A549 (cell line): ENCODE measurements around the gene SNRPD3. TPM values are rescaled to one million over a fixed set of nuclear protein-coding genes. Genes with fewer than 3 reads are reported as not detected.

Source experiments
- ATAC-seq, 2 experiments: fragments of 200-7000 bp in 1 of 2; fragments of >200 bp in 1 of 2; cut with Nextera tagmentation in 1 of 2; cut with Tn5 transposase in 1 of 2; 3 replicates each; pipeline versions ENCODE4 v1.8.0 to v1.9.1; 2018 to 2020; ENCODE audit warnings: mild to moderate bottlenecking in 1 of 2, moderate library complexity in 1 of 2
- CTCF ChIA-PET: fragments of 300-600 bp; sonication (Branson Sonifier 250); formaldehyde crosslinking; extraction: SDS; loops from one replicate; lab custom pipeline; 2021; ENCODE audit warnings: antibody characterized with exemption, inconsistent platforms; lab: Yijun Ruan, JAX
- POLR2A ChIA-PET: fragments of 350-600 bp; formaldehyde crosslinking; extraction: SDS; loops from one replicate; lab custom pipeline; 2021; ENCODE audit warnings: antibody characterized with exemption, inconsistent platforms; lab: Yijun Ruan, JAX
- DNase-seq, 2 experiments: peaks; one replicate each; pipeline versions ENCODE4 v3.0.0 to v3.0.0-alpha.2; 2011 to 2016; ENCODE audit warnings: low read depth in 1 of 2, low spot score in 1 of 2
- FAIRE-seq: peaks from 2 replicates; lab custom pipeline; 2011; peaks lifted over from hg19 to GRCh38; lab: Jason Lieb, UNC
- H3K27ac ChIP-seq, 2 experiments: fragments of >200 bp; sonication (Bioruptor Twin); formaldehyde crosslinking; 3 replicates each; pipeline ENCODE4 v1.5.1; 2016 to 2017
- H3K4me1 ChIP-seq: fragments of >200 bp; sonication (Bioruptor Twin); formaldehyde crosslinking; 3 replicates; pipeline ENCODE4 v1.6.1; 2016
- H3K4me2 ChIP-seq: fragments of >200 bp; sonication (Bioruptor Twin); formaldehyde crosslinking; 3 replicates; pipeline ENCODE4 v1.6.1; 2016
- H3K4me3 ChIP-seq: fragments of >200 bp; sonication (Bioruptor Twin); formaldehyde crosslinking; 3 replicates; pipeline ENCODE4 v1.5.1; 2016
- H3K9me3 ChIP-seq: fragments of >200 bp; sonication (Bioruptor Twin); formaldehyde crosslinking; 3 replicates; pipeline ENCODE4 v1.6.1; 2016
- CHD2 ChIP-seq: fragments of 150-350 bp; IDR thresholded peaks from 2 replicates; pipeline ENCODE4 v1.6.1; 2014; ENCODE audit warnings: low read length; ENCODE audit not compliant: partially characterized antibody
- CHD4 ChIP-seq: fragments of 200-600 bp; sonication (generic); IDR thresholded peaks from 2 replicates; pipeline ENCODE4 v1.6.1; 2016; ENCODE audit warnings: antibody characterized with exemption, mild to moderate bottlenecking, borderline replicate concordance
- NR3C1 ChIP-seq: fragments of >200 bp; sonication (Bioruptor Twin); formaldehyde crosslinking; IDR thresholded peaks from 3 replicates; pipeline ENCODE4 v1.6.1; 2017
- POLR2AphosphoS2 ChIP-seq: conservative IDR thresholded peaks from 2 replicates; pipeline ENCODE4 v1.6.1; 2012; ENCODE audit warnings: low read length, improper control_type of control experiment, inconsistent platforms
- RAD21 ChIP-seq, 2 experiments: fragments of >200 bp in 1 of 2; sonication (Bioruptor Twin) in 1 of 2; formaldehyde crosslinking in 1 of 2; IDR thresholded peaks in 1 of 2; conservative IDR thresholded peaks in 1 of 2; 2 replicates in 1 of 2; 3 replicates in 1 of 2; pipeline ENCODE4 v1.6.1; 2012 to 2018; ENCODE audit warnings: inconsistent platforms in 1 of 2
- RNF2 ChIP-seq: fragments of 200-600 bp; sonication (generic); IDR thresholded peaks from 2 replicates; pipeline ENCODE4 v1.6.1; 2016; ENCODE audit warnings: low read depth, mild to moderate bottlenecking, antibody characterized with exemption, moderate library complexity, borderline replicate concordance
- SREBF2 ChIP-seq: fragments of 450-650 bp; IDR thresholded peaks from 2 replicates; pipeline ENCODE4 v1.6.1; 2014; ENCODE audit warnings: mild to moderate bottlenecking, moderate library complexity
- ZNF302 ChIP-seq: fragments of 250-450 bp; sonication (Bioruptor Pico); IDR thresholded peaks from 2 replicates; pipeline ENCODE4 v1.9.0; 2021; ENCODE audit warnings: inconsistent platforms, mild to moderate bottlenecking, moderate library complexity
- WGBS: methylation state at CpG from one replicate; pipeline ENCODE4 v1.1.6; 2017; ENCODE audit errors: missing lambda C conversion rate; 5-methylcytosine and 5-hydroxymethylcytosine counted together
- polyA plus RNA-seq, 4 experiments: library from polyadenylated mRNA; depleted of rRNA in 3 of 4; stranded (reverse); fragments of >200 nt; fragmentation: RNase III in 1 of 4; extraction: RNeasy Plus Mini Kit Qiagen cat#74134 plus additional on column Dnase treatment in 1 of 4; gene quantifications; 2 replicates in 3 of 4; 3 replicates in 1 of 4; pipeline ENCODE4 v1.2.3, GENCODE V29; 2011 to 2017
- TF ChIP-seq, protein P1 (sequence below): fragments of >200 bp; sonication (Bioruptor Twin); formaldehyde crosslinking; IDR thresholded peaks from 3 replicates; pipeline ENCODE4 v1.5.1; 2016
- TF ChIP-seq, protein P2 (sequence below): fragments of 150-350 bp; IDR thresholded peaks from 2 replicates; pipeline ENCODE4 v1.6.1; 2014; ENCODE audit warnings: low read depth, mild to moderate bottlenecking, low read length

SNRPD3 gene
- polyA plus RNA-seq, 2 of the 4 experiments (the other 2 are of a cell fraction) = 157 to 344 TPM

- ATAC-seq = no peak
- ChIA-PET POLR2A (no interaction called here), CTCF (interaction anchor here (1.8 kb wide), 1 partner anchor 12 kb away, joined by 6 read pairs; no protein-coding TSS in a partner anchor)
- Histone ChIP-seq H3K4me2 (no peak overlapping the region), H3K9me3 (no peaks in the 10 kb centered on the region), H3K4me1 (peaks cover 12% of the 10 kb centered on the region), H3K4me3 (no peak overlapping the region), H3K27ac (no peak overlapping the region)
- FAIRE-seq = no peak
- TF ChIP-seq POLR2AphosphoS2 = no peak
- TF ChIP-seq CHD2 = no peak
- no peak for TF ChIP-seq RAD21 (conservative IDR thresholded peaks at IDR 0.05 in 1 of 2, IDR thresholded peaks at IDR 0.05 in 1 of 2)
- no peak for DNase-seq
- 93% methylated on average over 11 of the region's 21 CpGs for WGBS
Observed at GRCh38 chr22:24588757-24589481, 33.1 kb downstream of the SNRPD3 start.

GRCh38 chr22:24589518-24590030, 33.8 kb downstream of the SNRPD3 start:
- POLR2A ChIA-PET = no interaction called here
- DNase-seq (no peak), FAIRE-seq (no peak), ATAC-seq (no peak)
- H3K9me3 ChIP-seq = no peaks in the 10 kb centered on the region
- WGBS = 73% methylated on average over 6 of the region's 7 CpGs
- no peak overlapping the region for H3K4me2 ChIP-seq
- CTCF ChIA-PET = no interaction called here
- TF ChIP-seq NR3C1 = no peak
- no peak overlapping the region for H3K4me3 ChIP-seq
- peaks cover 15% of the 10 kb centered on the region for H3K4me1 ChIP-seq
- no peak overlapping the region for H3K27ac ChIP-seq

DNA sequence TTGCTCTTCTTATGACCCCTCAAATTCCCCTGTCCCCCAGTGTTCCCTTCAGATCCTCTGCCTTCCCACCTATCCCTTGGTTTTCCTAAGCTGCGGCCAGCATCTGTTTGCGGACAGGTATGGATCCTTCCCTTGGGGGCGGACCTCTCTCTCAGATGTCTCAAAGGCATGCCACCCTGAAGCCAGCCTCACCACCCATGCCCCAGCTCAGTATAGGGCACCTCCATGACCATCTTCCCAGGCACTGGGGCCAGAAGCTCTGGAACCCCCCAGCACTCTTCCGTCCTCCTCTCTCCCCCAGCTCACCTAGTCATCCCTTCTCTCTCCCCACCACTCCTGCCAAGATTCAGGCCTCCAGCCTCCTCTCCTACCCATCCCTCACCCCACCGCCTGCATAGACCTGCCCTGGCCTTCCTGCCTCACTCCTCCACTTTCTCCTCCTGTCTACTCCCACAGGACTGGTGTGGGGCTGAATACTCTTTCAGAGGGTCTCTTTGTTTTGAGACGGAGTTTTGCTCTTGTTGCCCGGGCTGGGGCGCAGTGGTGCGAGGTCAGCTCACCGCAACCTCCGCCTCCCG, 34.9 kb downstream of the SNRPD3 start:
- POLR2A ChIA-PET = no interaction called here
- TF ChIP-seq, protein P1, sequence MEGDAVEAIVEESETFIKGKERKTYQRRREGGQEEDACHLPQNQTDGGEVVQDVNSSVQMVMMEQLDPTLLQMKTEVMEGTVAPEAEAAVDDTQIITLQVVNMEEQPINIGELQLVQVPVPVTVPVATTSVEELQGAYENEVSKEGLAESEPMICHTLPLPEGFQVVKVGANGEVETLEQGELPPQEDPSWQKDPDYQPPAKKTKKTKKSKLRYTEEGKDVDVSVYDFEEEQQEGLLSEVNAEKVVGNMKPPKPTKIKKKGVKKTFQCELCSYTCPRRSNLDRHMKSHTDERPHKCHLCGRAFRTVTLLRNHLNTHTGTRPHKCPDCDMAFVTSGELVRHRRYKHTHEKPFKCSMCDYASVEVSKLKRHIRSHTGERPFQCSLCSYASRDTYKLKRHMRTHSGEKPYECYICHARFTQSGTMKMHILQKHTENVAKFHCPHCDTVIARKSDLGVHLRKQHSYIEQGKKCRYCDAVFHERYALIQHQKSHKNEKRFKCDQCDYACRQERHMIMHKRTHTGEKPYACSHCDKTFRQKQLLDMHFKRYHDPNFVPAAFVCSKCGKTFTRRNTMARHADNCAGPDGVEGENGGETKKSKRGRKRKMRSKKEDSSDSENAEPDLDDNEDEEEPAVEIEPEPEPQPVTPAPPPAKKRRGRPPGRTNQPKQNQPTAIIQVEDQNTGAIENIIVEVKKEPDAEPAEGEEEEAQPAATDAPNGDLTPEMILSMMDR = no peak
- ATAC-seq (no peak), FAIRE-seq (no peak), DNase-seq (no peak)
- Histone ChIP-seq H3K27ac (no peak overlapping the region), H3K4me1 (peaks cover 15% of the 10 kb centered on the region), H3K9me3 (no peaks in the 10 kb centered on the region), H3K4me3 (no peak overlapping the region), H3K4me2 (no peak overlapping the region)
- 90% methylated on average over 9 of the region's 12 CpGs for WGBS
- CTCF ChIA-PET = no interaction called here

GRCh38 chr22:24591286-24591830, 35.6 kb downstream of the SNRPD3 start:
- Histone ChIP-seq H3K9me3 (no peaks in the 10 kb centered on the region), H3K4me2 (no peak overlapping the region), H3K4me1 (peaks cover 15% of the 10 kb centered on the region), H3K27ac (peak overlapping the region in 1 of 2 experiments; percentile 100; a peak in 3 of 6 replicates), H3K4me3 (no peak overlapping the region)
- DNase-seq (no peak), FAIRE-seq (no peak), ATAC-seq (no peak)
- TF ChIP-seq RNF2 (no peak), ZNF302 (CRISPR knock-in tag) (no peak), CHD4 (no peak), SREBF2 (no peak)
- TF ChIP-seq, protein P2, sequence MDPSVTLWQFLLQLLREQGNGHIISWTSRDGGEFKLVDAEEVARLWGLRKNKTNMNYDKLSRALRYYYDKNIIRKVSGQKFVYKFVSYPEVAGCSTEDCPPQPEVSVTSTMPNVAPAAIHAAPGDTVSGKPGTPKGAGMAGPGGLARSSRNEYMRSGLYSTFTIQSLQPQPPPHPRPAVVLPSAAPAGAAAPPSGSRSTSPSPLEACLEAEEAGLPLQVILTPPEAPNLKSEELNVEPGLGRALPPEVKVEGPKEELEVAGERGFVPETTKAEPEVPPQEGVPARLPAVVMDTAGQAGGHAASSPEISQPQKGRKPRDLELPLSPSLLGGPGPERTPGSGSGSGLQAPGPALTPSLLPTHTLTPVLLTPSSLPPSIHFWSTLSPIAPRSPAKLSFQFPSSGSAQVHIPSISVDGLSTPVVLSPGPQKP = no peak
- POLR2A ChIA-PET = no interaction called here
- 88% methylated on average over 3 of the region's 6 CpGs for WGBS
- CTCF ChIA-PET = interaction anchor here (1.2 kb wide), 1 partner anchor 9 kb away, joined by 3 read pairs; no protein-coding TSS in a partner anchor
